Vagina (tissue), 2 donors: Measurements from ENCODE around the gene STXBP4. TPM values are rescaled to one million over a fixed set of nuclear protein-coding genes. Genes with fewer than 3 reads are reported as not detected.

Source experiments
- DNase-seq, 2 donors: peaks; one replicate each; pipeline ENCODE4 v3.0.0-alpha.2; 2017; ENCODE audit errors: extremely low spot score in 2 of 2
- H3K27ac ChIP-seq: fragments of 200-600 bp; sonication (generic); one replicate; pipeline ENCODE4 v1.5.1; 2019
- H3K27me3 ChIP-seq: fragments of 200-600 bp; sonication (generic); one replicate; pipeline ENCODE4 v1.5.1; 2019
- H3K36me3 ChIP-seq, 2 donors: fragments of 200-600 bp; sonication (generic); one replicate each; pipeline ENCODE4 v1.5.1; 2017 to 2019
- H3K4me1 ChIP-seq: fragments of 200-600 bp; sonication (generic); one replicate; pipeline ENCODE4 v1.5.1; 2019
- H3K4me3 ChIP-seq, 2 donors: fragments of 200-600 bp; sonication (generic); 1 replicate in 1 of 2; 2 replicates in 1 of 2; pipeline ENCODE4 v1.5.1; 2016 to 2019
- H3K9me3 ChIP-seq: fragments of 200-600 bp; sonication (generic); one replicate; pipeline ENCODE4 v1.5.1; 2019
- POLR2A ChIP-seq, 2 donors: fragments of 450-650 bp; IDR thresholded peaks; one replicate each; pipeline ENCODE4 v1.6.1; 2017; ENCODE audit warnings: antibody characterized with exemption in 2 of 2, mild to moderate bottlenecking in 2 of 2, moderate library complexity in 2 of 2
- POLR2AphosphoS5 ChIP-seq, 2 donors: sonication (generic); formaldehyde crosslinking; IDR thresholded peaks; one replicate each; pipeline ENCODE4 v1.9.0; 2017; ENCODE audit warnings: antibody characterized with exemption in 2 of 2, mild to moderate bottlenecking in 2 of 2, low read depth in 1 of 2; ENCODE audit not compliant: insufficient read depth in 1 of 2
- intact Hi-C: fragments of 100-400 bp; cut with DNase I; formaldehyde crosslinking; loops from one replicate; pipeline ENCODE4 v1.15.1; 2023
- total RNA-seq: library from RNA; depleted of rRNA; stranded (reverse); fragments of >200 nt; gene quantifications from one replicate; pipeline ENCODE4 v1.2.3, GENCODE V29; 2016
- TF ChIP-seq, protein P1 (sequence below), 3 experiments: fragments of 450-650 bp in 2 of 3; fragments of 200-600 bp in 1 of 3; sonication (generic) in 1 of 3; IDR thresholded peaks; one replicate each; pipeline ENCODE4 v1.5.1; 2017 to 2019; ENCODE audit warnings: antibody characterized with exemption in 3 of 3, mild to moderate bottlenecking in 2 of 3, moderate library complexity in 2 of 3

The STXBP4 gene
- total RNA-seq, 1 donor from 2014 or later, result 9.6 TPM

DNA sequence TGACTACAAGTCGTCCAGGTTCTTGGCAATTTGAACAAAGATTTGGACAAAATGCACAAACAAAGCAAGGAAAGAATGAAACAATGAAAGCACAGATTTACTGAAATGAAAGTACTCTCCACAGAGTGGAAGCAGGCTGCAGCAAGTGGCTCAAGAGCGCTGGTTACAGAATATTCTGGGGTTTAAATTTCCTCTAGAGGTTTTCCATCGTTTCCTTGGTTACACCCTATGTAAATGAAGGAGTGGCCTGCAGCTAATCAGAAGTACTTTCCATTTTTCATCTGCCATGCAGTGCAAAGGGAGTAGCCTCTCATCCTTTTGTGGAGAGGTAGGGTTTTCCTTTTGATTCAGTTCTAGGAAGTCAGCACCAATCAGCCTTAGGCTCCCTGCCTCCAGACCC, 11.8 kb downstream of the STXBP4 start:
- no peak for DNase-seq
- H3K4me1 ChIP-seq, result no peaks in the 10 kb centered on the region
- no peak overlapping the region for H3K4me3 ChIP-seq
- intact Hi-C loops, result no loop called here
- no peaks in the 10 kb centered on the region for H3K27me3 ChIP-seq
- no peaks in the 10 kb centered on the region for H3K9me3 ChIP-seq
- no peak overlapping the region for H3K27ac ChIP-seq
- H3K36me3 ChIP-seq, result no peaks in the 10 kb centered on the region
- no peak for TF ChIP-seq POLR2A (IDR thresholded peaks at IDR 0.05)

GRCh38 chr17:54982399-54982798, 13.8 kb downstream of the STXBP4 start:
- no peak overlapping the region for H3K27ac ChIP-seq
- no peak for DNase-seq
- TF ChIP-seq, protein P1, sequence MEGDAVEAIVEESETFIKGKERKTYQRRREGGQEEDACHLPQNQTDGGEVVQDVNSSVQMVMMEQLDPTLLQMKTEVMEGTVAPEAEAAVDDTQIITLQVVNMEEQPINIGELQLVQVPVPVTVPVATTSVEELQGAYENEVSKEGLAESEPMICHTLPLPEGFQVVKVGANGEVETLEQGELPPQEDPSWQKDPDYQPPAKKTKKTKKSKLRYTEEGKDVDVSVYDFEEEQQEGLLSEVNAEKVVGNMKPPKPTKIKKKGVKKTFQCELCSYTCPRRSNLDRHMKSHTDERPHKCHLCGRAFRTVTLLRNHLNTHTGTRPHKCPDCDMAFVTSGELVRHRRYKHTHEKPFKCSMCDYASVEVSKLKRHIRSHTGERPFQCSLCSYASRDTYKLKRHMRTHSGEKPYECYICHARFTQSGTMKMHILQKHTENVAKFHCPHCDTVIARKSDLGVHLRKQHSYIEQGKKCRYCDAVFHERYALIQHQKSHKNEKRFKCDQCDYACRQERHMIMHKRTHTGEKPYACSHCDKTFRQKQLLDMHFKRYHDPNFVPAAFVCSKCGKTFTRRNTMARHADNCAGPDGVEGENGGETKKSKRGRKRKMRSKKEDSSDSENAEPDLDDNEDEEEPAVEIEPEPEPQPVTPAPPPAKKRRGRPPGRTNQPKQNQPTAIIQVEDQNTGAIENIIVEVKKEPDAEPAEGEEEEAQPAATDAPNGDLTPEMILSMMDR (IDR thresholded peaks at IDR 0.05), result no peak
- TF ChIP-seq POLR2AphosphoS5 (IDR thresholded peaks at IDR 0.05; ENCODE audit: insufficient read depth in 1 of 2, low read depth in 1 of 2) (no peak), POLR2A (IDR thresholded peaks at IDR 0.05) (no peak)

DNA sequence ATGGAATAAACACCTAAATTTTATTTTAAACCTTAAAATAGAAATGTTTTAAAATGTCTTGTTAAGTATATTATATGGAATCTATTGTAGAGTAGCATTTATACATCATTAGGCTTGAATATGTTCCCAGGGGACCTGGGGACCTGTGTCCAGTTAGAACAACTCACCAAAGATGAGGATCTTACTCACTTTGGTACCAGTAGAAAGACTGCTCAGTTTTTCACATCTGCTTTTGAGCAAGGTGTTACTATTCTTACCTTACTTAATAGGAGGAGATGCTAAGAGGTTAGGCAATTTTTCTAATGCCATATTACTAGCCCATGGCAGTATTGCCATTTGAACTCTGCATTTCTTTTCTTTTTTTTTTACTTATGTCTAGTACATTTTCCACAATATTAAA, 14.7 kb downstream of the STXBP4 start:
- H3K27ac ChIP-seq, result no peak overlapping the region
- no peak for DNase-seq
- TF ChIP-seq, protein P1 (IDR thresholded peaks at IDR 0.05), result no peak
- no peak for TF ChIP-seq POLR2A (IDR thresholded peaks at IDR 0.05)
- TF ChIP-seq POLR2AphosphoS5 (IDR thresholded peaks at IDR 0.05; ENCODE audit: insufficient read depth in 1 of 2, low read depth in 1 of 2), result no peak
- no peaks in the 10 kb centered on the region for H3K27me3 ChIP-seq
- H3K4me3 ChIP-seq, result no peak overlapping the region
- peaks cover 0 to 6% of the 10 kb centered on the region in 2 donors for H3K36me3 ChIP-seq
- intact Hi-C loops, result no loop called here
- H3K9me3 ChIP-seq, result no peaks in the 10 kb centered on the region
- H3K4me1 ChIP-seq, result no peaks in the 10 kb centered on the region

More at GRCh38 chr17:54982399-54982798, 13.8 kb downstream of the STXBP4 start:
- Histone ChIP-seq H3K27me3 (no peaks in the 10 kb centered on the region), H3K36me3 (peaks cover 0 to 6% of the 10 kb centered on the region in 2 donors), H3K9me3 (no peaks in the 10 kb centered on the region), H3K4me1 (no peaks in the 10 kb centered on the region), H3K4me3 (no peak overlapping the region)
- intact Hi-C loops, result no loop called here

DNA sequence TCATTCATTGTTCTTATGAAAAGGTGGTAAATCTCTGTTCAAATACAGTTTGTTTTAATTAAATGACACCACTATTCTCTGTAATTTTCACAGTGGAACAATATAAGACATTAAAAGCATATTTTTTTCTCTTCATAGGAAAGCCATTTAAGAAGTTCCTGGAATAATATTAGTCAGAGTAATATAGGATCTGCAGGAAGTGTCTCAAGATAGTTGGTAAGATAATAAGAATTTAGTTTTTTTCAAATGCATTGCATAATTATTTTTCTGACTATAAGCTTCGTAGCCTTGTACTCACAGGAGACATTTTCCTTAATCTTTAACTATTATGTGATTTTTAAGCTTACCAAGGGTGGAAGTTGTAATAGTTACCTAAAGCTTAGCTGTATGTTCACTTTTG, 16.9 kb downstream of the STXBP4 start:
- no peaks in the 10 kb centered on the region for H3K27me3 ChIP-seq
- TF ChIP-seq POLR2A (IDR thresholded peaks at IDR 0.05) (no peak), POLR2AphosphoS5 (IDR thresholded peaks at IDR 0.05; ENCODE audit: insufficient read depth in 1 of 2, low read depth in 1 of 2) (no peak)
- TF ChIP-seq, protein P1 (IDR thresholded peaks at IDR 0.05), result no peak

GRCh38 chr17:54990118-54990517, 21.6 kb downstream of the STXBP4 start:
- no peak for DNase-seq
- intact Hi-C loops, result loop anchor here (5.0 to 10.0 kb wide), 2 partner anchors 355 to 522 kb away; partner anchors contain the start of gene SMIM36
- Histone ChIP-seq H3K36me3 (peaks cover 0 to 6% of the 10 kb centered on the region in 2 donors), H3K9me3 (no peaks in the 10 kb centered on the region), H3K27ac (no peak overlapping the region), H3K27me3 (no peaks in the 10 kb centered on the region), H3K4me1 (no peaks in the 10 kb centered on the region), H3K4me3 (no peak overlapping the region)
- TF ChIP-seq, protein P1 (IDR thresholded peaks at IDR 0.05), result no peak
- no peak for TF ChIP-seq POLR2AphosphoS5 (IDR thresholded peaks at IDR 0.05; ENCODE audit: insufficient read depth in 1 of 2, low read depth in 1 of 2)
- no peak for TF ChIP-seq POLR2A (IDR thresholded peaks at IDR 0.05)

More for the DNA sequence above, 16.9 kb downstream of the STXBP4 start:
- no peaks in the 10 kb centered on the region for H3K4me1 ChIP-seq
- no peak overlapping the region for H3K27ac ChIP-seq
- no peak for DNase-seq
- H3K36me3 ChIP-seq, result peaks cover 0 to 6% of the 10 kb centered on the region in 2 donors
- H3K9me3 ChIP-seq, result no peaks in the 10 kb centered on the region
- no peak overlapping the region for H3K4me3 ChIP-seq
- intact Hi-C loops, result no loop called here
